ENCODE data around the gene CDC37.

Gene CDC37

DNA sequence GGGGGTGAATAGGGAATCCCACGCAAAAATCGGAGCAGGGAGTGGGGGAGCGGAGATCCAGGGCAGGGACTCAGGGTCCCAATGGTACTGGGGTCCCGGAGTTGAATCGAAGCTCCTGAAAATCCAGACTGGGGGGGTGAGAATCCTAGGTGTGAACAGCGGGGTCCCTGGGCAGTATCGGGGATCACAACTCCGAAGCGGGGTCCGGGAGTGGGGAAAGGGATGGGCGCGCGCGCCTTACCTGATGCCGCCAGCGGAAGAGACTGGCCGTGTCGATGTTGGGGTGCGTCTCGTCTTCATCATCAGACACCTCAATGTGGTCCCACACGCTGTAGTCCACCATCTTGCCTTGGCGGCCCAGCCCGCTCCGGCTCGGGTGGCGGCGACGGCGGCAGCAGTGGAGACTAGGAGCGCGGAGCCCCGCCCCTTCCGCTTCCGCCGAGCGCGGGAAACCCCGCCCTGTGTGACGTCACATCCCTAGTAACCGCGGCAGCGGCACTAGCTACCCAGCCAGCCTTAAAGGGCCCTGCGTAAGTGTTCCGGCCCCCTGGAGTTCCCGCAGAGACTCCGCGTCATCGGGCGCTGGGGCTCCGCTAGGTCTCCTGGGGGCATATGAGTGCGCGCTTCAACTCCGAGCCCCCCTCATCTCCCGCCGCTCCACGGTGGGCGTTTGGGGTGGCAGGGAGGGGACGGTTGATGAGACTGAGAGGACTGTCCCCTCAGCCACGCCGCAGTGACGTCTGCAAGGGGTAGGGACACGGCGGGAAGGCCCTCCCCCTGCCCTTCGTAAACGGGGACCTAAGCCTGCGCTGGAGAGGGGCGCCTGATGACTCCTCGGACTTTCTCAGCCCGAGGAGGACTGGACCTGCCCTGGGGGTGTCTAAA, at the start of gene CDC37:
Gene CDC37, minus strand, starts transcription at position 406 of the 885 bp plus-strand sequence. Its CDS starts 63 bp downstream, at position 343.
- DNase-seq (ENCODE audit: extremely low spot score, insufficient read length, low read depth) (peak; percentile 97), FAIRE-seq (peak; percentile 93)

GRCh38 chr19:10450853-10451609, 47.7 kb upstream of the CDC37 start:
- DNase-seq (ENCODE audit: extremely low spot score, insufficient read length, low read depth) (no peak), FAIRE-seq (no peak)

DNA sequence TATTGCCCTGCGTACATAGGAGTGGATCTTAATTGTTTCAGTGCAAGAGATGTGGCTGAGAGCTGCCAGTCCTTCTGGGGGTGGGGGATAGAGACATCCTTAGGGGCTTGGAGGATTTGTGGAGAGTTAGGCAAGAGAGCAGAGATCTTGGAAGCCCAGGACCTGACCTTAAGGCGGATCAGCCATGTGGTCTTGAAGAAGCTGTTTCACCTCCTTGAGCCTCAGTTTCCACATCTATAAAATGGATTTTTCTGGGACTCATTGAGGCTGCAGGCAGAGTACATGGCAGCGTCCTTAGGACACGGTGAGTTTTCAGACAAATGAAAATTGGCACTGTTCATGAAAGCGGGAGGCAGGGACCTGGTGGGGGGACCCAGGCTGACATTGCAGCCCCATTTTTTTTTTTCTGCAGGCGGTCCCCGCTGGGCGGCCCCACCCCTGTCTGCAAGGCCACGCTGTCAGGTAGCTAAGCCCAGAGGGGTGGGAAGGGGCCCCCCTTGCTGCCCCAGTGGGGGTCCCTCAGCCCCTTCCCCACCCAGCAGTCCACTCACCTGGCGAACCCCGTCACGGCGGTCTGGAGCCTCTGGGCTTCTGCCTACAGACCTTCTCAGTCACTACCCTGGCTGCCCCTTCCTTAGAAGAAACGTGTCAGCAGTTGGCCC, 47.0 kb upstream of the CDC37 start:
- DNase-seq (ENCODE audit: extremely low spot score, insufficient read length, low read depth) = no peak
- no peak for FAIRE-seq

- no peak for FAIRE-seq
- DNase-seq (ENCODE audit: extremely low spot score, insufficient read length, low read depth) = no peak
Observed at GRCh38 chr19:10449037-10449436, 45.7 kb upstream of the CDC37 start.

GRCh38 chr19:10442698-10443097, 39.4 kb upstream of the CDC37 start:
- no peak for FAIRE-seq

GRCh38 chr19:10439588-10439987, 36.2 kb upstream of the CDC37 start:
- FAIRE-seq (no peak), DNase-seq (ENCODE audit: extremely low spot score, insufficient read length, low read depth) (no peak)

More at GRCh38 chr19:10442698-10443097, 39.4 kb upstream of the CDC37 start:
- no peak for DNase-seq (ENCODE audit: extremely low spot score, insufficient read length, low read depth)

DNA sequence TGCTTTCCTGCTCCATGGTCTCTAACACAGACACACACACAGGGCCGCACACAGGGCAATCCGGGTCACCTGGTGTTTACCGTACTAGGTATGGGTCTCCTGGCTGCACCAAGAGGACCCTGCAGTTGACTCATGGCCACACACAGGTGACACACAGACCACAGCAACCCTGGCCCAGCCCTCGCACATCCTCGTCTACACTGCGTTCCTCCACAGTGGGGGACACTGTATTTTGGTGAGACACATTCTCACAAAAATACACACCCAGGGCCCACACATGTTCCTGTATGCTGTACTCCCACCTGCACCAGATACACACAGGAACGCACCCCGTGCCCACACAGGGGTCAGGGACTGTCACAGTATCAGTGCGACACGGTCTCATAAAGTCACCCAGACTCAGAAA, 29.8 kb upstream of the CDC37 start:
- DNase-seq (ENCODE audit: extremely low spot score, insufficient read length, low read depth) (no peak), FAIRE-seq (no peak)

- FAIRE-seq (no peak), DNase-seq (ENCODE audit: extremely low spot score, insufficient read length, low read depth) (no peak)
Observed at GRCh38 chr19:10432736-10433130, 29.4 kb upstream of the CDC37 start.

GRCh38 chr19:10431943-10432735, 28.8 kb upstream of the CDC37 start:
- DNase-seq (ENCODE audit: extremely low spot score, insufficient read length, low read depth) (no peak), FAIRE-seq (no peak)

DNA sequence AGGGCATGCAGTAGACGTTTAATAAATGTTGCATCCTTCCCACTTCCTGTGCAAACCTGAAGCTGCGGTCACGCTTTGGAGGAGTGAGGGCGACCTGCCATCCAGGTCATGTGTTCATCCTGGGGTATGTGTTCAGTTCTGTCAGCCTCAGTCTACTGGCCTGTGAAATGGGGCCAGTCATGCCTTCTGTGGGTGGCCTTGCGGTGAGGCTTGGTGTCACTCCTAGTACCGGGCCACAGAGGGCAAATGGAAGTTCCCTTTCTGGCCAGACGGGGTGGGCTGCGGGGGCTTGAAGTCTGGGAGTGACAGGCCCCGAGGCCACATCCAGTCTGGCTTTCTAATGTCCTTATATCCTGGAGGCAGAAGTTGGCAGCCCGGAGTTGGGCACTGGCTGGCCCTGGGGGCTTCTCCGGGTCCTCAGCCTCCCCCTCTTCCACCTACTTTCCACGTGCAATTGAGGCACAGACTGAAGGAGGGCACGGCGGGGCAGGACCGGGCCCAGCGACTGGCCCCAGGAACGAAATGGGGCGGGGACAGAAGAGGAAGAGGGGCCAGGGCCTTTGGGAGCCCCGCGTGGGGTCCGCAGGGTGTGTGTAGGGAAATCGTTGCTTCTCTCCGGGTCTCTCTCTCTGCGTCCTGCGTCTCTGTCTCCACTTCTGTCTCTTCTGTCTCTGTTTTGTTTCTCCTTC, 28.1 kb upstream of the CDC37 start:
- FAIRE-seq = peak; percentile 92
- no peak for DNase-seq (ENCODE audit: extremely low spot score, insufficient read length, low read depth)

DNA sequence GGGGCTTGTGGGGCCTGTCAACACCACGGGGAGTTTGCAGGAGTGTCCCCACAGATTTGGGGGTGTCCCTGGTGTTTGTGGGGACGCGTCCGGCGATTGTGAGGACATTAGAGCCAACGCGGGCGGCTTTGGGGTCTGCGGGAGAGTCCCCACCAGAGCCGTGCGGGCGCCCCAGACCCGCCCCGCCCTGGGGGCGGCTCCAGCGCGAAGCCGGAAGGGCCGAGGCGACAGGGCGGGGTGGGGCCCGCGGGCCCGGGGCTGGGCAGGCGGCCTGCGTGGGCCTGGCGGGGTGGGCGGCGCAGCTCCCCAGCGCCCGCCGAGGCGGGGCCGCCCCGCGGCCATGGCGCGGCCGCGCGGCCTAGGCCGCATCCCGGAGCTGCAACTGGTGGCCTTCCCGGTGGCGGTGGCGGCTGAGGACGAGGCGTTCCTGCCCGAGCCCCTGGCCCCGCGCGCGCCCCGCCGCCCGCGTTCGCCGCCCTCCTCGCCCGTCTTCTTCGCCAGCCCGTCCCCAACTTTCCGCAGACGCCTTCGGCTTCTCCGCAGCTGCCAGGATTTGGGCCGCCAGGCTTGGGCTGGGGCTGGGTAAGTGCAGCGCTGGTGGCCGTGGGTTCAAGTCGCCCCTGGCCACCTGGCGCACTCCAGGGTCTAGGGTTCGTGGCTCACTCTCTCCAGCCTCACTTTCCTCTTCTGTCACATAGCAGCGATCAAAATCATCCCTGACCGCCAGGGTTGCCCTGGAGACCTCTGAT, 27.3 kb upstream of the CDC37 start:
- DNase-seq (ENCODE audit: extremely low spot score, insufficient read length, low read depth) = no peak

DNA sequence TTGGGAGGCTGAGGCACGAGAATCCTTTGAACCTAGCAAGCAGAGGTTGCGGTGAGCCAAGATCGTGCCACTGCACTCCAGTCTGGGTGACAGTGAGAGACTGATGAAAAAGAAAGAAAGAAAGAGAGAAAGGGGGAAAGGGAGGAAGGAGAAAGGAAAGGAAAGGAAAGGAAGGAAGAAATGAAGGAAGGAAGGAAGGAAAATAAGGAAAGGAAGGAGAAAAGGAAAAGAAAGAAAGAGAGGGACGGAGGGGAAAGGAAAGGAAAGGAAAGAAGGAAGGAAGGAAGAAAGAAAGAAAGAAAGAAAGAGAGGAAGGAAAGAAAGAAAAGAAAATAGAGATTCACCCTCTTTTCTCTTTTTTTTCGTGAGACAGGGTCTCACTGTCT, 25.6 kb upstream of the CDC37 start:
- DNase-seq (ENCODE audit: extremely low spot score, insufficient read length, low read depth) = no peak
- FAIRE-seq = no peak

More for the DNA sequence above, 27.3 kb upstream of the CDC37 start:
- FAIRE-seq = no peak

- no peak for DNase-seq (ENCODE audit: extremely low spot score, insufficient read length, low read depth)
- FAIRE-seq = no peak
Observed at GRCh38 chr19:10427169-10427568, 23.8 kb upstream of the CDC37 start.

- peak; percentile 5 for FAIRE-seq
- no peak for DNase-seq (ENCODE audit: extremely low spot score, insufficient read length, low read depth)
Observed at GRCh38 chr19:10424011-10424637, 20.8 kb upstream of the CDC37 start.

GRCh38 chr19:10422846-10423245, 19.5 kb upstream of the CDC37 start:
- no peak for FAIRE-seq
- no peak for DNase-seq (ENCODE audit: extremely low spot score, insufficient read length, low read depth)

- no peak for FAIRE-seq
- no peak for DNase-seq (ENCODE audit: extremely low spot score, insufficient read length, low read depth)
Observed at GRCh38 chr19:10422046-10422461, 18.7 kb upstream of the CDC37 start.

DNA sequence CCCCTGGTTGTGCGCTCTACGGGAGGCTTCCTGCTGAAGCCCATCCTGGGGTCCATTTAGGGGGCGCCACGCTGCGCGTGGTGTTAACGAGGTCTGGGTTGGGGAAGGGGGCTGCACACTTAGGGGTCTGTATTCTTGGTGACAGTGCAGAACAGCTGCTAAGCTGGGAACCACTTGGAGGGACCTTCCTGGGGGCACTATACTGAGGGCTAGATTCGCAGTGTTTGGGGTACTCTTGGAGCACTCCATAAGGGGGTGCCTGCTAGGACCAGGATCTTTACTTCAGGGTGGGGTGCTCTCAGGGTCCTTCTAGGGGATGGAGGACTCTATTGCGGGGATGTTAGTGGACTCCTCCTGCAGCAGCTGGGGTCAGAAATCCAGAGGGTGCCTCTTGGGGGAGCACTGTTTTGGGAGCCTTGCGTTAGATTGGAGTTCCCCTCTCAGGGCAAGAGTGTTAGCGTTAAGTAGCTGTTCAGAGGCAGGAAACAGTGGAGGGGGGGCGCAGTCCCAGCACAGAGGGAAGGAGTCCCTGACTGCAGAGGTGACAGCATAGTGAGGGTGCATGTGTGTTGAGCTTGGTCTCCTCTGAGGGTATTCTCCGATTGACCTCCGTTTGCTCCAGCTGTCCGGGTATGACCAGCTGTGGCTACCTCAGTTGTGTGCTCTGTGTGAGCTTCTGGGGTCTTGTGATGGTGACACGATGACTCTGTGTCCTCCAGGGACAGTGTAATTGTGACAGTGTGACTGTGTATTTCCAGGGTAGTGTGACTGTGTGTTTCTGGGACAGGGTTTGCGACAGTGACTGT, 18.1 kb upstream of the CDC37 start:
- FAIRE-seq (no peak), DNase-seq (ENCODE audit: extremely low spot score, insufficient read length, low read depth) (no peak)

All from GM18507 (cell line).